ENCODE measurements around the gene SBNO2.

GRCh38 chr19:1149259-1150045, 24.6 kb downstream of the SBNO2 start:
- TF ChIP-seq CTCF (IDR thresholded peaks at IDR 0.05) (no peak), POLR2A (IDR thresholded peaks at IDR 0.05) (no peak), POLR2AphosphoS5 (IDR thresholded peaks at IDR 0.05; ENCODE audit: insufficient read depth in 1 of 2, low read depth in 1 of 2) (no peak)

Data from vagina (tissue), 2 donors.